A673 (cell line): ENCODE results near the gene CARS1.

Source experiments
- EZH2 ChIP-seq: fragments of 200-600 bp; sonication (generic); IDR thresholded peaks from 2 replicates; pipeline ENCODE4 v1.6.1; 2017; ENCODE audit warnings: borderline replicate concordance, low read depth, mild to moderate bottlenecking, mixed read lengths, antibody characterized with exemption, low read length; ENCODE audit not compliant: poor library complexity, severe bottlenecking
- TF ChIP-seq, protein P1 (sequence below): fragments of 300-800, 200-600 bp; sonication (generic); conservative IDR thresholded peaks from 2 replicates; pipeline ENCODE4 v1.5.1; 2017; ENCODE audit warnings: low read depth, mild to moderate bottlenecking, antibody characterized with exemption, low read length, moderate library complexity, mixed read lengths

DNA sequence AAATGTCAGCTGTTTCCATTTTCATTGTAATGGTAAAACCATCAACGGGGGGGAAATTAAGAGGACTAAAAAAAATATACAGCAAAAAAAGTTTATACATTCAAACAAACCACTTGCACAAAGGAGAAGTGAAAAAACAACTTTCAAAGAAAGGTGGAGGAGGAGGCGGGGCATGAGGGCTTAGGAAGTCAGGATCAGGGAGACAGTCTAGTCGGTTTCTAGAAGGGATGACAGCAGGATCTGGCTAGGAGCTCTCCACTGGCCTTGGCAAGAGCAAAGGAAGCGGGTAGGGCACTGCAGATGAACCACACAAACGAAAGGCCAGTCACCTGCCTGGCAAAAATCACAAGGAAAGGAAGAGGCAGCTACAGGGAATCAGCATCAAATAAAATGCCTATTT is 96.1 kb downstream of the CARS1 start:
- TF ChIP-seq, protein P1, sequence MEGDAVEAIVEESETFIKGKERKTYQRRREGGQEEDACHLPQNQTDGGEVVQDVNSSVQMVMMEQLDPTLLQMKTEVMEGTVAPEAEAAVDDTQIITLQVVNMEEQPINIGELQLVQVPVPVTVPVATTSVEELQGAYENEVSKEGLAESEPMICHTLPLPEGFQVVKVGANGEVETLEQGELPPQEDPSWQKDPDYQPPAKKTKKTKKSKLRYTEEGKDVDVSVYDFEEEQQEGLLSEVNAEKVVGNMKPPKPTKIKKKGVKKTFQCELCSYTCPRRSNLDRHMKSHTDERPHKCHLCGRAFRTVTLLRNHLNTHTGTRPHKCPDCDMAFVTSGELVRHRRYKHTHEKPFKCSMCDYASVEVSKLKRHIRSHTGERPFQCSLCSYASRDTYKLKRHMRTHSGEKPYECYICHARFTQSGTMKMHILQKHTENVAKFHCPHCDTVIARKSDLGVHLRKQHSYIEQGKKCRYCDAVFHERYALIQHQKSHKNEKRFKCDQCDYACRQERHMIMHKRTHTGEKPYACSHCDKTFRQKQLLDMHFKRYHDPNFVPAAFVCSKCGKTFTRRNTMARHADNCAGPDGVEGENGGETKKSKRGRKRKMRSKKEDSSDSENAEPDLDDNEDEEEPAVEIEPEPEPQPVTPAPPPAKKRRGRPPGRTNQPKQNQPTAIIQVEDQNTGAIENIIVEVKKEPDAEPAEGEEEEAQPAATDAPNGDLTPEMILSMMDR: no peak
- no peak for TF ChIP-seq EZH2
